ENCODE results near the gene CDADC1.
A peak's percentile ranks its signal among the peaks of the same experiment; 100 is the strongest.

The CDADC1 gene

DNA sequence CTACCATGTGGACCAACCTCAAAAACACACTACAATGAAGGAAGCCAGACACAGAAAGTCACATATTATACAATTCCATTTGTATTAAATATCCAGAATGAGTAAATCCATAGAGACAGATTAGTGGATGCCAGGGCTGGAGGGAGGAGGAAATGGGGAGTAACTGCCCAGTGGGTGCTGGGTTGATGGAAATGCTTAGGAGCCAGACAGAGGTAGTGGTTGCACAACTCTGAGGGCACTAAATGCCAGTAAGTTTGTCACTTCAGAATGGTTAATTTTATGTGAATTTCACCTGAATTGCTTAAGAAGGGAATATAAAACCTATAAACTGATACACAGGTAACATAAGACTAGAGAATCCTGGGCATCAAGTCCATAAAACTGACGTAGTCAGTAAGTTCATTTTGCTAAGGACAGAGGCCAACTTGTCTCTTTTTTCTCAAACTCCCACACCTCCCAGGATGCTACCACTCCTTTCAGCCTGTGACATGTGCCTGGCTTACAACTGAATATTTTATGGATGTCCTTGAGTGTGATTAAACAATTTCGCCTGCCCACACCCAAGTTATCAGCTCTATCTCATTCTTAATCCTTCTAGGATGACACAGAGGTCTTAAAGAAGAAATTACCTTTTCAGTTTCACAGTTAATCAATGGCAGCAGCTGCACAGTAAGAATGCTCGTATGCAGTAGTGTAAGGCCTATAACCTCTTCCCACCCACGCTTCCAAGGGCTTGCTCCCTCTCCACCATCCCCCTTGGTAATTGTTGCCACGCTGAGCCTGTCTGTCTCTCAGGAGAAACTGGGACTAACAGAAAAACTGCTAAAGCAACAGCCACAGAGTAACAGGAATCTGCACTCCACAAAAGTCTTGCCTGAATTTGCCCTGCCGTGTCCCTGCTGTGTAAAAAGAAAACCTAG, 33.5 kb upstream of the CDADC1 start:
- H3K27ac ChIP-seq = peak overlapping the region; percentile 29
- TF ChIP-seq, protein P1, sequence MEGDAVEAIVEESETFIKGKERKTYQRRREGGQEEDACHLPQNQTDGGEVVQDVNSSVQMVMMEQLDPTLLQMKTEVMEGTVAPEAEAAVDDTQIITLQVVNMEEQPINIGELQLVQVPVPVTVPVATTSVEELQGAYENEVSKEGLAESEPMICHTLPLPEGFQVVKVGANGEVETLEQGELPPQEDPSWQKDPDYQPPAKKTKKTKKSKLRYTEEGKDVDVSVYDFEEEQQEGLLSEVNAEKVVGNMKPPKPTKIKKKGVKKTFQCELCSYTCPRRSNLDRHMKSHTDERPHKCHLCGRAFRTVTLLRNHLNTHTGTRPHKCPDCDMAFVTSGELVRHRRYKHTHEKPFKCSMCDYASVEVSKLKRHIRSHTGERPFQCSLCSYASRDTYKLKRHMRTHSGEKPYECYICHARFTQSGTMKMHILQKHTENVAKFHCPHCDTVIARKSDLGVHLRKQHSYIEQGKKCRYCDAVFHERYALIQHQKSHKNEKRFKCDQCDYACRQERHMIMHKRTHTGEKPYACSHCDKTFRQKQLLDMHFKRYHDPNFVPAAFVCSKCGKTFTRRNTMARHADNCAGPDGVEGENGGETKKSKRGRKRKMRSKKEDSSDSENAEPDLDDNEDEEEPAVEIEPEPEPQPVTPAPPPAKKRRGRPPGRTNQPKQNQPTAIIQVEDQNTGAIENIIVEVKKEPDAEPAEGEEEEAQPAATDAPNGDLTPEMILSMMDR (conservative IDR thresholded peaks at IDR 0.05) = no peak
- no peak for TF ChIP-seq ZFX (IDR thresholded peaks at IDR 0.05)

GRCh38 chr13:49214917-49215376, 32.8 kb upstream of the CDADC1 start:
- peak overlapping the region; percentile 29 for H3K27ac ChIP-seq
- TF ChIP-seq, protein P1 (conservative IDR thresholded peaks at IDR 0.05) = peak; percentile 39
- TF ChIP-seq ZFX (IDR thresholded peaks at IDR 0.05) = no peak

- no peak overlapping the region for H3K27ac ChIP-seq
- TF ChIP-seq ZFX (IDR thresholded peaks at IDR 0.05) = no peak
- TF ChIP-seq, protein P1 (conservative IDR thresholded peaks at IDR 0.05) = no peak
These were observed 31.4 kb upstream of the CDADC1 start for GRCh38 chr13:49216334-49216733.

DNA sequence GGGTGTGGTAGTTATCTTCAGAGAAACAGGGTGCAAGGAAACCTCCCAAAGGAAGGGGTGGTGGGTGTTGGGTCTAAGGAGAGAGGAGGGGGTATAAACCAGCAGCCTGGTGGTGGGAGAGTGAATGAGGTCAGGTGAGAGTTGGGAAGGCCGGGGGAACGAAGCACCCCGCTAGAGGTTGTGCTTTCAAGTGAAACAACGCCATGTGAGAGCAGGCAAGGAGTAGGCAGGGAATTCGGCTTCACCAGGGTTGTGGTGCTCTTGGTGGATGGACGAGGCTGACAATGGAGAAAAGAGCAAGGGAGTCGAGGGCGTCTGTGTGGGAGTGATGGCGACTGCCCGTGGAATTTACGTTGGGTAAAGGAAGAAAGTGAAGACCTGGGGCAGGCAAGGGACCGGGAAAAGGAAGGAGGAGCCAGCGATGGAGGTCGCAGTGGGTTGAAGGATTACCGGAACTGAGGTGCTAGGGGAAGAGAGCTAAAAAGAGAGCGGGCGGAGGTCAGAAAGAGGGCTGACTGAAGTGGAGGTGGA, 29.7 kb upstream of the CDADC1 start:
- TF ChIP-seq ZFX (IDR thresholded peaks at IDR 0.05) = no peak
- TF ChIP-seq, protein P1 (conservative IDR thresholded peaks at IDR 0.05) = no peak
- H3K27ac ChIP-seq = no peak overlapping the region

DNA sequence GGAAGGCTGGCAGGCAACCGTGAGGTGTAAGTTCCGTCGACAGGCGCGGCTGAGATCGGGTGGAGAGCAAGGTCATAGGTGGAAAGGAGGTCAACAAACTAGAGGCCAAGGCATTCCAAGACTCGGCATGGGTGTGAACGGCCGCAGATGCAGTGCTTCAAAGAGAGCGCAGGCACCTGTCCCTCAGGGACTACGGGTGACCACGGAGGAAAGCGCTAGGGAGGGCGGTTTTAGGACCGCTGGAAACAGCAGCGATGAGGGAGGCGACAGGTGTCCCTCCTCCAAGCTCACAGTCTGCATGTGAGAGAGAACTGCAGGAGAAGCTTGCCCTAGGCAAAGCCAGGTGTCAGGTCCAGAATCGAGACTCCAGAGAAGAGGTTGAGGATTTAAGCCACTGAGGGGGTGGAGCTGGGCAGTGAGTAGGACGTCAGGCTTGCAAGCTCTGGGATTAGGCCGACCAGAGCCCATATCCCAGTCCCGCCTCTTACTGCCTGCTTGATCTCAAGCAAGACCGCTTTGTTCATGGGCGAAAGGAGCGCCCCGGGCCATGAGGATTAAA, 29.2 kb upstream of the CDADC1 start:
- no peak overlapping the region for H3K27ac ChIP-seq
- no peak for TF ChIP-seq ZFX (IDR thresholded peaks at IDR 0.05)
- TF ChIP-seq, protein P1 (conservative IDR thresholded peaks at IDR 0.05) = no peak

- TF ChIP-seq ZFX (IDR thresholded peaks at IDR 0.05) = no peak
- H3K27ac ChIP-seq = no peak overlapping the region
These were observed 28.1 kb upstream of the CDADC1 start for GRCh38 chr13:49219647-49220035.

GRCh38 chr13:49220036-49220855, 27.5 kb upstream of the CDADC1 start, which contains the start of gene MLNR:
Gene MLNR, plus strand, starts transcription at chr13:49220338. Its CDS starts 0 bp downstream, at chr13:49220338.
- no peak within 1 kb of the TSS for H3K27ac ChIP-seq
- no peak for TF ChIP-seq ZFX (IDR thresholded peaks at IDR 0.05)
- TF ChIP-seq, protein P1 (conservative IDR thresholded peaks at IDR 0.05) = no peak
